ENCODE data around the gene DIAPH3. TPM values are rescaled to one million over a fixed set of nuclear protein-coding genes. Genes with fewer than 3 reads are reported as not detected.

Gene DIAPH3
- polyA plus RNA-seq, 1 of the 3 experiments (the other 2 are of a cell fraction), result 5.4 TPM

GRCh38 chr13:60148918-60149317 lies 14.8 kb downstream of the DIAPH3 start (continued):
- TF ChIP-seq ZBTB33 (IDR thresholded peaks at IDR 0.05; ENCODE audit: borderline replicate concordance, low read depth), result no peak
- TF ChIP-seq ELF1 (IDR thresholded peaks at IDR 0.05), result no peak
- no peak for TF ChIP-seq NFIC (IDR thresholded peaks at IDR 0.05; ENCODE audit: borderline replicate concordance)
- no peak for TF ChIP-seq SMC3 (IDR thresholded peaks at IDR 0.05; ENCODE audit: low read depth, low read length)
- TF ChIP-seq JUND (IDR thresholded peaks at IDR 0.05), result no peak
- no peak for TF ChIP-seq USF1 (IDR thresholded peaks at IDR 0.05; ENCODE audit: borderline replicate concordance, low read depth)
- no peak for TF ChIP-seq IRF3 (IDR thresholded peaks at IDR 0.05; ENCODE audit: low read depth, low read length)
- no peak for TF ChIP-seq YY1 (IDR thresholded peaks at IDR 0.05; ENCODE audit: low read depth)
- TF ChIP-seq FOSL2 (IDR thresholded peaks at IDR 0.05; ENCODE audit: borderline replicate concordance, low read depth), result no peak
- TF ChIP-seq MAX (IDR thresholded peaks at IDR 0.05; ENCODE audit: low read depth), result no peak

- peaks cover 100% of the 10 kb centered on the region for H3K79me2 ChIP-seq (ENCODE audit: insufficient read depth)
- H3K4me3 ChIP-seq (ENCODE audit: low read depth in 2 of 2, low read length in 1 of 2), result no peak overlapping the region
- no peak overlapping the region for H3K27ac ChIP-seq (ENCODE audit: low read depth in 2 of 2, low read length in 1 of 2)
- no peak for DNase-seq
- H3K9me2 ChIP-seq, result no peaks in the 10 kb centered on the region
- ChIA-PET POLR2A (no interaction called here), CTCF (no interaction called here)
- no peak overlapping the region for H2AFZ ChIP-seq (ENCODE audit: low read depth)
- H3K4me1 ChIP-seq (ENCODE audit: control insufficient read depth in 1 of 2, insufficient read depth in 2 of 2, low read depth in 1 of 2, low read length in 1 of 2), result peaks cover 5 to 27% of the 10 kb centered on the region in 2 experiments
- H3K9ac ChIP-seq, result no peak overlapping the region
- TF ChIP-seq NFIC (IDR thresholded peaks at IDR 0.05; ENCODE audit: borderline replicate concordance) (no peak), EZH2phosphoT487 (IDR thresholded peaks at IDR 0.05; ENCODE audit: borderline replicate concordance, low read depth) (no peak), FOXM1 (IDR thresholded peaks at IDR 0.05; ENCODE audit: low read depth) (no peak), EP300 (IDR thresholded peaks at IDR 0.05; ENCODE audit: borderline replicate concordance in 1 of 2, low read depth in 1 of 2, low read length in 1 of 2) (no peak), ELF1 (IDR thresholded peaks at IDR 0.05) (no peak), RFX5 (IDR thresholded peaks at IDR 0.05; ENCODE audit: low read length) (no peak), CHD2 (IDR thresholded peaks at IDR 0.05; ENCODE audit: low read length, partially characterized antibody) (no peak), IRF3 (IDR thresholded peaks at IDR 0.05; ENCODE audit: low read depth, low read length) (no peak), TCF12 (IDR thresholded peaks at IDR 0.05) (no peak), SIN3A (IDR thresholded peaks at IDR 0.05; ENCODE audit: borderline replicate concordance, low read depth, low read length) (no peak), RAD21 (IDR thresholded peaks at IDR 0.05; ENCODE audit: low read length) (no peak), JUND (IDR thresholded peaks at IDR 0.05) (no peak)
- H3K27me3 ChIP-seq (ENCODE audit: insufficient read depth), result no peaks in the 10 kb centered on the region
- no peaks in the 10 kb centered on the region for H3K9me3 ChIP-seq
- peaks cover 30% of the 10 kb centered on the region; the same call in 1 of the 2 replicates for H4K20me1 ChIP-seq (ENCODE audit: insufficient read depth)
- H3K4me2 ChIP-seq, result no peak overlapping the region
- H3F3A ChIP-seq (replicated peaks; ENCODE audit: insufficient read depth), result no peaks in the 10 kb centered on the region
- H3K36me3 ChIP-seq (replicated peaks in 1 of 2; ENCODE audit: control insufficient read depth in 1 of 2, insufficient read depth in 2 of 2, low read length in 1 of 2), result no peaks in the 10 kb centered on the region
Observed at GRCh38 chr13:60147361-60147760, 16.4 kb downstream of the DIAPH3 start.

All from SK-N-SH (cell line).